Caco-2 (cell line): ENCODE data around the gene JMJD6. TPM values are rescaled to one million over a fixed set of nuclear protein-coding genes. Genes with fewer than 3 reads are reported as not detected.
A peak's percentile ranks its signal among the peaks of the same experiment; 100 is the strongest.

Experiments
- BruUV-seq: library from RNA; stranded (reverse); fragments of 400-500 nt; replicated peaks from 2 replicates; lab custom pipeline; 2021; lab: Mats Ljungman, UMichigan
- CTCF ChIA-PET: fragments of 300-600 bp; sonication (Branson Sonifier 250); formaldehyde crosslinking; loops from one replicate; lab custom pipeline; 2022; ENCODE audit warnings: antibody characterized with exemption; lab: Charles Lee
- POLR2A ChIA-PET: fragments of 300-600 bp; sonication (Branson Sonifier 250); formaldehyde crosslinking; loops from one replicate; lab custom pipeline; 2022; ENCODE audit warnings: antibody characterized with exemption; lab: Charles Lee
- DNase-seq, 2 experiments: peaks; one replicate each; pipeline versions ENCODE4 v3.0.0 to v3.0.0-alpha.2; 2020 to 2022
- H3K27me3 ChIP-seq: replicated peaks from 2 replicates; pipeline ENCODE4 v1.6.0; 2011; ENCODE audit warnings: low read length; ENCODE audit not compliant: control insufficient read depth, insufficient read depth
- H3K36me3 ChIP-seq: 2 replicates; pipeline ENCODE4 v1.5.1; 2011; ENCODE audit warnings: low read length; ENCODE audit not compliant: control insufficient read depth, insufficient read depth
- H3K4me1 ChIP-seq: fragments of 250-450 bp; sonication (Bioruptor Pico); 2 replicates; pipeline ENCODE4 v1.5.1; 2020; ENCODE audit warnings: mild to moderate bottlenecking
- H3K4me3 ChIP-seq: 2 replicates; pipeline ENCODE4 v1.5.1; 2011; ENCODE audit warnings: low read depth, mild to moderate bottlenecking, control low read depth, low read length
- H3K9me3 ChIP-seq: fragments of 250-450 bp; sonication (Bioruptor Pico); 2 replicates; pipeline ENCODE4 v1.5.1; 2020; ENCODE audit warnings: mild to moderate bottlenecking, moderate library complexity
- H3K27ac Mint-ChIP-seq: one replicate; pipeline ENCODE4 v1.8.0; 2022; ENCODE audit warnings: mixed read lengths; ENCODE audit not compliant: unreplicated experiment
- H3K27me3 Mint-ChIP-seq: one replicate; pipeline ENCODE4 v1.8.0; 2022; ENCODE audit warnings: mixed read lengths; ENCODE audit not compliant: insufficient read depth, unreplicated experiment
- H3K36me3 Mint-ChIP-seq: one replicate; pipeline ENCODE4 v1.8.0; 2022; ENCODE audit warnings: mild to moderate bottlenecking, mixed read lengths; ENCODE audit not compliant: insufficient read depth, unreplicated experiment
- H3K4me1 Mint-ChIP-seq: one replicate; pipeline ENCODE4 v1.8.0; 2022; ENCODE audit warnings: low read depth, mixed read lengths; ENCODE audit not compliant: unreplicated experiment
- H3K4me3 Mint-ChIP-seq: one replicate; pipeline ENCODE4 v1.8.0; 2022; ENCODE audit warnings: mild to moderate bottlenecking, moderate library complexity, mixed read lengths; ENCODE audit not compliant: unreplicated experiment
- H3K9me3 Mint-ChIP-seq: one replicate; pipeline ENCODE4 v1.8.0; 2022; ENCODE audit warnings: mixed read lengths; ENCODE audit not compliant: unreplicated experiment
- CTCF ChIP-seq, 2 experiments: fragments of 200-600 bp in 1 of 2; IDR thresholded peaks; 1 replicate in 1 of 2; 2 replicates in 1 of 2; pipeline versions ENCODE4 v1.5.1 to v1.8.0; 2011 to 2022; ENCODE audit warnings: antibody characterized with exemption in 1 of 2, control low read depth in 1 of 2, inconsistent platforms in 1 of 2, low read depth in 1 of 2, low read length in 1 of 2, mild to moderate bottlenecking in 1 of 2, moderate library complexity in 1 of 2; ENCODE audit not compliant: insufficient read depth in 1 of 2, severe bottlenecking in 1 of 2, unreplicated experiment in 1 of 2
- intact Hi-C: fragments of 100-400 bp; cut with micrococcal nuclease; formaldehyde crosslinking; loops from one replicate; pipeline ENCODE4 v1.10.0; 2022; ENCODE audit not compliant: unreplicated experiment
- total RNA-seq: library from RNA; stranded (reverse); gene quantifications from 2 replicates; pipeline ENCODE4 v1.2.3, GENCODE V29; 2022

The JMJD6 gene
- total RNA-seq, 1 experiment from 2014 or later, result 37.4 TPM

- no TSS peak for BruUV-seq
- H3K4me1 ChIP-seq, result no peaks in the 10 kb centered on the region
- H3K4me1 Mint-ChIP-seq, result peaks cover 7% of the 10 kb centered on the region
- H3K27ac Mint-ChIP-seq, result peak overlapping the region; percentile 9
- H3K27me3 Mint-ChIP-seq, result no peaks in the 10 kb centered on the region
- no peaks in the 10 kb centered on the region; the same call in 1 of the 2 replicates for H3K9me3 ChIP-seq
- H3K36me3 ChIP-seq, result no peaks in the 10 kb centered on the region; the same call in 1 of the 2 replicates
- no peak for DNase-seq
- no peak overlapping the region for H3K4me3 Mint-ChIP-seq
- no peaks in the 10 kb centered on the region for H3K9me3 Mint-ChIP-seq
- CTCF ChIA-PET, result no interaction called here
- no peaks in the 10 kb centered on the region for H3K27me3 ChIP-seq
- H3K4me3 ChIP-seq, result no peak overlapping the region
- peaks cover 56% of the 10 kb centered on the region for H3K36me3 Mint-ChIP-seq
- no peak for TF ChIP-seq CTCF (IDR thresholded peaks at IDR 0.05; ENCODE audit: insufficient read depth in 1 of 2, low read depth in 1 of 2, low read length in 1 of 2, severe bottlenecking in 1 of 2, unreplicated experiment in 1 of 2)
- POLR2A ChIA-PET, result interaction anchor here (0.6 kb wide), 1 partner anchor 16 kb away, joined by 4 read pairs; no protein-coding TSS in a partner anchor
- intact Hi-C loops, result no loop called here
Measured at GRCh38 chr17:76753061-76753961, 26.9 kb upstream of the JMJD6 start.

GRCh38 chr17:76752006-76752405 lies 25.6 kb upstream of the JMJD6 start:
- Mint-ChIP-seq H3K9me3 (no peaks in the 10 kb centered on the region), H3K27ac (no peak overlapping the region), H3K4me3 (no peak overlapping the region), H3K27me3 (no peaks in the 10 kb centered on the region), H3K36me3 (peaks cover 49% of the 10 kb centered on the region), H3K4me1 (peaks cover 7% of the 10 kb centered on the region)
- no peaks in the 10 kb centered on the region for H3K4me1 ChIP-seq
- DNase-seq, result no peak
- intact Hi-C loops, result no loop called here
- TF ChIP-seq CTCF (IDR thresholded peaks at IDR 0.05; ENCODE audit: insufficient read depth in 1 of 2, low read depth in 1 of 2, low read length in 1 of 2, severe bottlenecking in 1 of 2, unreplicated experiment in 1 of 2), result no peak
- no peaks in the 10 kb centered on the region; the same call in 1 of the 2 replicates for H3K36me3 ChIP-seq
- H3K4me3 ChIP-seq, result no peak overlapping the region
- ChIA-PET CTCF (no interaction called here), POLR2A (no interaction called here)
- no TSS peak for BruUV-seq
- H3K9me3 ChIP-seq, result no peaks in the 10 kb centered on the region
- H3K27me3 ChIP-seq, result no peaks in the 10 kb centered on the region

DNA sequence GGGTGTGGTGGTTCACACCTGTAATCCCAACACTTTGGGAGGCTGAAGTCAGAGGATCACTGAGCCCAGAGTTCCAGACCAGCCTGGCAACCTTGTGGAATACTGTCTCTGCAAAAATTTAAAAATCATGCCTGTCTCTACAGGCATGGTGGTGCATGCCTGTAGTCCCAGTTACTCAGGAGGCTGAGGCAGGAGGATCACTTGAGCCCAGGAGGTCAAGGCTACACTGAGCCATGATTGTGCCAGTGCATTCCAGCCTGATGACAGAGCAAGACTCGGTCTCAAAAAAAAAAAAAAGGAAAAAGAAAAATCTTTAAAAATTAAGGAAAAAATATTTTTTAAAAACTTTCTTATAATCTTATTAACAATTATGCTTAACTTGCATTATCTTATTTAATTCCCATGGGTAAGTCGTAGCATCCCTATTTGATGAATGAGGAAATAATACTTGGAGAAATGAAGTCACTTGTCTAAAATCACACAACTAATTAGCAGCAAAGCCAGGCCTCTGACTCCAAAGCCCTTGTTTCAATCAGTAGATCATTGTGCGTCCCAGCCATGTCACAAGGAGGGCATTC lies 25.1 kb upstream of the JMJD6 start:
- Mint-ChIP-seq H3K27me3 (no peaks in the 10 kb centered on the region), H3K4me3 (no peak overlapping the region), H3K4me1 (peaks cover 7% of the 10 kb centered on the region), H3K27ac (no peak overlapping the region), H3K36me3 (peaks cover 49% of the 10 kb centered on the region), H3K9me3 (no peaks in the 10 kb centered on the region)
- no peaks in the 10 kb centered on the region; the same call in 1 of the 2 replicates for H3K36me3 ChIP-seq
- intact Hi-C loops, result no loop called here
- TF ChIP-seq CTCF (IDR thresholded peaks at IDR 0.05; ENCODE audit: insufficient read depth in 1 of 2, low read depth in 1 of 2, low read length in 1 of 2, severe bottlenecking in 1 of 2, unreplicated experiment in 1 of 2), result no peak
- no peaks in the 10 kb centered on the region for H3K4me1 ChIP-seq
- H3K27me3 ChIP-seq, result no peaks in the 10 kb centered on the region
- ChIA-PET CTCF (no interaction called here), POLR2A (no interaction called here)
- no peaks in the 10 kb centered on the region for H3K9me3 ChIP-seq
- no peak overlapping the region for H3K4me3 ChIP-seq
- no TSS peak for BruUV-seq
- no peak for DNase-seq
